Panc1 (cell line): Measurements from ENCODE around the gene PPP1R1C.

ENCODE experiments used
- POLR2AphosphoS5 ChIP-seq: IDR thresholded peaks from 2 replicates; pipeline ENCODE4 v1.6.1; 2012; ENCODE audit warnings: mild to moderate bottlenecking, low read depth, low read length, moderate library complexity
- TF ChIP-seq, protein P1 (sequence below): fragments of 450-650 bp; IDR thresholded peaks from 2 replicates; pipeline ENCODE4 v1.5.1; 2017; ENCODE audit warnings: mild to moderate bottlenecking

DNA sequence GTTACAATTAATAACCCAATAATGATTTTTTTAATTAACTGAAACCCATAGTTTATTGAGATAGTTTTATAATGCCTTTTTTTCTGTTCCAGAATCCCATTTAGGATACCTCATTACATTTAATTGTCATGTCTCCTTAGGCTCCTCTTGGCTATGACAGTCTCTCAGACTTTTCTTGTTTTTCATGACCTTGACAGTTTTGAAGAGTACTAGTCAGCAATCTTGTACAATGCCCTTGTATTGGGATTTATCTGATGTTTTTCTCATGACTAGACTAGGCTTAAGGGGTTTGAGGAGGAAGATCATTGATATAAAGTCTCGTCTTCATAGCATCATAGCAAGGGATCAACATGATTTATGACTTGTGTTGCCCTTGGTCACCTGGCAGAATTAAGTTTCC lies 72.4 kb downstream of the PPP1R1C start:
- TF ChIP-seq, protein P1, sequence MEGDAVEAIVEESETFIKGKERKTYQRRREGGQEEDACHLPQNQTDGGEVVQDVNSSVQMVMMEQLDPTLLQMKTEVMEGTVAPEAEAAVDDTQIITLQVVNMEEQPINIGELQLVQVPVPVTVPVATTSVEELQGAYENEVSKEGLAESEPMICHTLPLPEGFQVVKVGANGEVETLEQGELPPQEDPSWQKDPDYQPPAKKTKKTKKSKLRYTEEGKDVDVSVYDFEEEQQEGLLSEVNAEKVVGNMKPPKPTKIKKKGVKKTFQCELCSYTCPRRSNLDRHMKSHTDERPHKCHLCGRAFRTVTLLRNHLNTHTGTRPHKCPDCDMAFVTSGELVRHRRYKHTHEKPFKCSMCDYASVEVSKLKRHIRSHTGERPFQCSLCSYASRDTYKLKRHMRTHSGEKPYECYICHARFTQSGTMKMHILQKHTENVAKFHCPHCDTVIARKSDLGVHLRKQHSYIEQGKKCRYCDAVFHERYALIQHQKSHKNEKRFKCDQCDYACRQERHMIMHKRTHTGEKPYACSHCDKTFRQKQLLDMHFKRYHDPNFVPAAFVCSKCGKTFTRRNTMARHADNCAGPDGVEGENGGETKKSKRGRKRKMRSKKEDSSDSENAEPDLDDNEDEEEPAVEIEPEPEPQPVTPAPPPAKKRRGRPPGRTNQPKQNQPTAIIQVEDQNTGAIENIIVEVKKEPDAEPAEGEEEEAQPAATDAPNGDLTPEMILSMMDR = no peak
- no peak for TF ChIP-seq POLR2AphosphoS5
